GM15510 (cell line): Measurements from ENCODE around the gene SBK3.

Source experiments
- POLR2A ChIP-seq: IDR thresholded peaks from 3 replicates; pipeline ENCODE4 v1.6.1; 2011; ENCODE audit warnings: borderline replicate concordance; ENCODE audit not compliant: insufficient read length; ENCODE audit errors: extremely low read depth

The SBK3 gene

DNA sequence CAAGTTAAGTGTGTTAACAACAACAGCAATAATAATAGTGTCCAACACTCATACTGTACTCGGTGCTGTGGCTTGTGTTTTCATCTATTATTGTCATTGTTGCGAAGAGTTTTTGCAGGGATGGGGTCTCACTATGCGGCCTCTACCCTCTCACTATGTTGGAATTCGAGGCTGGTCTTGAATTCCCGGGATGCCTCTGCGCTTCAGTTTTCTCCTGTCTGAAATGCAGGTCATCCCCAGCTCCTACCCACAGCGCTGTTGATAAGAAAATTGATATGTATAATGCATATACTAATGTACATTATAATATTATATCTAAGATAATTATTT, 4.9 kb upstream of the SBK3 start:
- TF ChIP-seq POLR2A = no peak

- no peak for TF ChIP-seq POLR2A
Measured at GRCh38 chr19:55549500-55550320, 4.4 kb upstream of the SBK3 start.

GRCh38 chr19:55546822-55547614, 1.7 kb upstream of the SBK3 start:
- TF ChIP-seq POLR2A = no peak

- no peak for TF ChIP-seq POLR2A
Measured at GRCh38 chr19:55546011-55546410, 668 bp upstream of the SBK3 start.

DNA sequence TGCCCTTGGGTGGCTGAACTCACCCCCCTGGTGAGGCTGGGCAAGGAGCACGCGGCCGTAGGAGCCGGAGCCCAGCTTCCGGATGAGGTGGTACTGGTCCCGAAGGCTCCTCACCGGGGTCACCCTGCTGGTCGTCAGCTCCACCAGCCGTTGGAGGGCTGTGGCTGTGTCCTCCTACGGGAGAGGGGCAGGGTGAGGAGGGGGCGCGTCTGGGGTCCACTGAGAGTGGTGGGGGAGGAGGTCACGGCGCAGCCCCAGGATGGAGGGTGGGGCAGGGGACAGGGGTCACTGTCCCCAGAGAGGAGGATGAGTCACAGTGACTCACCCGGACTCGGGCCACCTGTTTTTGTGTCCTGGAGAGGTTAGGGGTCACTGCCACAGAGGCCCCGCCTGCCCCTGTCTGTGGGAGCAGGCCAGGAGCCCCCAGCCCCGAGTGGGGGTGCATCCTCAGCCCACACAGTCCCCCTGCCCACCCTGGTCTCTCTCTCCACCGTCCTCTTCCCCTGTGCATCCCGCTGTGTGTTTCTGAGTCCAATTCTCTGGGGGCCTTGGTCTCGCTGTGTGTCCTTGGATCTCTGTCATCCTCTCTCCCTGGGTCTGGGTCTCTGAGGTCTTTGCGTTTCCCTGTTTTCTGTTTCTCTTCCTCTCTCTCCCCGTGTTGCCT, 435 bp downstream of the SBK3 start:
- TF ChIP-seq POLR2A = no peak

GRCh38 chr19:55544014-55544413, 1.3 kb downstream of the SBK3 start:
- no peak for TF ChIP-seq POLR2A

- TF ChIP-seq POLR2A = no peak
Measured at GRCh38 chr19:55543567-55543966, 1.8 kb downstream of the SBK3 start.

DNA sequence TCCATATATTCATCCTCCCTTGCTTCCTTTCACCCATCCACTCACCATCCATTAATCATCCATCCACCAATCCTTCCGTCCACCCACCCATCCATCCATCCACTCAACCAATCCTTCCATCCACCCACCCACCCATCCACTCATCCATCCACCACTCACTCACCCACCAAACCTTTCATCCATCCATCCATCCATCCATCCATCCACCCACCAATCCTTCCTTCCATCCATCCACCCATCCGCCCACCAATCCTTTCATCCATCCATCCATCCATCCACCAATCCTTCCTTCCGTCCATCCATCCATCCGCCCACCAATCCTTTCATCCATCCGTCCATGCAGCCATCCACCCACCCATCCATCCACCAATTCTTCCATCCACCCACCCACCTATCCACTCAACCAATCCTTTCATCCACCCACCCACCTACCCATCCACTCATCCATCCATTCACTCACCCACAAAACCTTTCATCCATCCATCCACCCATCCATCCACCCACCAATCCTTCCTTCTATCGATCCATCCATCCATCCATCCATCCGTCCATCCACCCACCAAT, 3.0 kb downstream of the SBK3 start:
- no peak for TF ChIP-seq POLR2A

DNA sequence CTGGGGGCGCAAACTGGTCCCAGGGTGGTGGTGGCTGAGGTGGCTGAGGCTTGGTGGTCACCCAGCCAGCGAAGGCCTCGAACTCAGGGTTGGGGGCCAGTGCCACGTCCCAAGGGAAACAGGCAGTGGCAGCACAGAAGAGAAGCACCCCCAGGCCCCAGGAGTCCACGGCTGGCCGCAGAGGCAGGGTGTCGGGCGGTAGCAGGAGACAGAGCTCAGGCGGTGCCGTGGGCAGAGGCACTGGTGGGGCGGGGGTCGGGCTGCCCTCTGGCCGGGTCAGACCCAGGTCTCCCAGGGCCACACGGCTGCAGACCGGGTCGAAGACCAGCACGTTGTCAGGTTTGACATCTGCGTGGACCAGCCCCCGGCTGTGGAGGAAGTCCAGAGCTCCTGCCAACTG, 4.3 kb downstream of the SBK3 start:
- no peak for TF ChIP-seq POLR2A

GRCh38 chr19:55540619-55541018, 4.7 kb downstream of the SBK3 start:
- no peak for TF ChIP-seq POLR2A

GRCh38 chr19:55539090-55539984, 6.0 kb downstream of the SBK3 start:
- TF ChIP-seq POLR2A = no peak

DNA sequence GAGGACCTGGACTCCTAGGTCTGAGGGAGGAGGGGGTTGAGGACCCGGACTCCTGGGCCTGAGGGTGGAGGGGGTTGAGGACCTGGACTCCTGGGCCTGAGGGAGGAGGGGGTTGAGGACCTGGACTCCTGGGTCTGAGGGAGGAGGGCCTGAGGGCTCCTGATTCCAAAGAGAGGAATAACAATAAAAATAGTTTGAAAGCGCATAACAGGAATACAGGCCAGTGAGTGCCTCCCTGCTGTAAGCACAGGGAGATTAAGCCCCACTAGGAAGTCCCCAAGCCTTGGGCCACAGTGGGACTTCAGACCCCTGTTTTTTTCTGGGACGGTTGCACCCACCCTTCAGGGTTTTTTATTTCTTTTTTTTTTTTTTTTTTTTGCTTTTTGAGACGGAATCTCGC, 7.2 kb downstream of the SBK3 start:
- TF ChIP-seq POLR2A = no peak

GRCh38 chr19:55537741-55538111, 7.6 kb downstream of the SBK3 start:
- TF ChIP-seq POLR2A = no peak
